C4-2B (cell line): Measurements from ENCODE around the gene SNTB2.
A peak's percentile ranks its signal among the peaks of the same experiment; 100 is the strongest.

Experiments used
- H3K27ac ChIP-seq: fragments of 450-650 bp; 2 replicates; pipeline ENCODE4 v1.5.1; 2017
- ZFX ChIP-seq: fragments of 450-650 bp; IDR thresholded peaks from 2 replicates; pipeline ENCODE4 v1.6.1; 2017
- TF ChIP-seq, protein P1 (sequence below): fragments of 450-650 bp; conservative IDR thresholded peaks from 2 replicates; pipeline ENCODE4 v1.5.1; 2017; ENCODE audit warnings: mild to moderate bottlenecking

SNTB2 gene

GRCh38 chr16:69301861-69302260 is 114.9 kb downstream of the SNTB2 start:
- no peak for TF ChIP-seq ZFX
- TF ChIP-seq, protein P1, sequence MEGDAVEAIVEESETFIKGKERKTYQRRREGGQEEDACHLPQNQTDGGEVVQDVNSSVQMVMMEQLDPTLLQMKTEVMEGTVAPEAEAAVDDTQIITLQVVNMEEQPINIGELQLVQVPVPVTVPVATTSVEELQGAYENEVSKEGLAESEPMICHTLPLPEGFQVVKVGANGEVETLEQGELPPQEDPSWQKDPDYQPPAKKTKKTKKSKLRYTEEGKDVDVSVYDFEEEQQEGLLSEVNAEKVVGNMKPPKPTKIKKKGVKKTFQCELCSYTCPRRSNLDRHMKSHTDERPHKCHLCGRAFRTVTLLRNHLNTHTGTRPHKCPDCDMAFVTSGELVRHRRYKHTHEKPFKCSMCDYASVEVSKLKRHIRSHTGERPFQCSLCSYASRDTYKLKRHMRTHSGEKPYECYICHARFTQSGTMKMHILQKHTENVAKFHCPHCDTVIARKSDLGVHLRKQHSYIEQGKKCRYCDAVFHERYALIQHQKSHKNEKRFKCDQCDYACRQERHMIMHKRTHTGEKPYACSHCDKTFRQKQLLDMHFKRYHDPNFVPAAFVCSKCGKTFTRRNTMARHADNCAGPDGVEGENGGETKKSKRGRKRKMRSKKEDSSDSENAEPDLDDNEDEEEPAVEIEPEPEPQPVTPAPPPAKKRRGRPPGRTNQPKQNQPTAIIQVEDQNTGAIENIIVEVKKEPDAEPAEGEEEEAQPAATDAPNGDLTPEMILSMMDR = no peak
- H3K27ac ChIP-seq = no peak overlapping the region

DNA sequence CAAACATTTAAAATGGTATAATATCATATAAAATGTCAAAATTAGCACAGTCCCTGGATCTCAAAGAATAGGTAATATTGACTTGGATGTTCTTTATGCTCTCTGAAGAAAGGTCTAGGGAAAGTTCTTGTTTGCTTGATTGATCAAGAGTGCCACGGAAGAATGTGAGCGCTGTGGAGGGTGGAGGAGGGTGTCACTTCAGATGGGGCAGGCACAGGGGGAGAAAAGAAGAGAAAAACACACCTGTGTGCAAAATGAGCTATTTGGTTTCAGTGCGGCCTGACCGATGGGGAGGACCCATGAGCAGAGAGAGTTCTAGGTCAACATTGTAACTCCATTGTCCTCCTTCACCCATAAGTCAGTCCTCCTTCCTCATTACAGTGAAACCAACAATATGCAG is 115.3 kb downstream of the SNTB2 start:
- TF ChIP-seq ZFX = no peak
- TF ChIP-seq, protein P1 = no peak
- H3K27ac ChIP-seq = no peak overlapping the region

GRCh38 chr16:69306031-69306430 is 119.1 kb downstream of the SNTB2 start:
- no peak overlapping the region for H3K27ac ChIP-seq
- TF ChIP-seq, protein P1 = no peak
- TF ChIP-seq ZFX = no peak

DNA sequence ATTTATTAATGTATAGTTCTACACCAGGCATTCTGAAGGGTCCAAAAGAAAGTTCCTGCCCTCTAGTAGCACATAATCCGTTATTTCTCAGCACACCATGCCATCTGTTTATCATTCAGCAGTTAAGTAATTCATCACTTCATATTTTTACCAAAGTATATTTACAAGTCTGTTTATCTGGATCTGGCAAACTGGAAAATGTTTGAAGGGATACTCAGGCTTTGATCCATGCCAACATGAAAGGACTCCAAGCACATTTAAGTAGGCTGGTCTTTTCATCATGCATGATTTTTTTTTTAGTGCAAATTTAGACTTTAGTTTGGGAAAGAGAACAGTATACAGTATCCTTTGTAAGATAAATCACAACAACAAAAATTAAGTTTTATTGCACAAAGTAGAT is 120.1 kb downstream of the SNTB2 start:
- no peak overlapping the region for H3K27ac ChIP-seq
- TF ChIP-seq, protein P1 = no peak
- TF ChIP-seq ZFX = no peak

DNA sequence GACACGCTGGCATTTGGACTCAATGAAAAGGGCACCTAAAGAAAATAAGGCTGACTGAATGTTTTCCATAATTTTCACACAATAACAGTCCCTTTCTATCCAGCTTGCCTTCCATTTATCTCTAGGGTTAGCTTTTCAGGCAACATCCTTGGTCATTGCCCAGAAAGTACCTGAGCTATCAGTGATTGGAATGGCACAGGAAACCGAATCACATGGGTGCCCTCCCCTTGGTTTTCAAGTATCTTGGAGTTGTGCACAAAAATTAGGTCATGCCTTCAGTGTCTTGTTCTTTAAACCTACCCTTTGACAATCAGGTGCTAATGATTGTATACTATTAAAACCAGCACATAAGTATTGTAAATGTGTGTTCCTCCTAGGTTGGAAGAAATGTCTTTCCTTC is 120.9 kb downstream of the SNTB2 start:
- no peak for TF ChIP-seq ZFX
- TF ChIP-seq, protein P1 = no peak
- no peak overlapping the region for H3K27ac ChIP-seq

- TF ChIP-seq ZFX = no peak
- TF ChIP-seq, protein P1 = no peak
- H3K27ac ChIP-seq = no peak overlapping the region
These were observed 122.4 kb downstream of the SNTB2 start for GRCh38 chr16:69309316-69309715.

GRCh38 chr16:69310653-69311532 is 123.9 kb downstream of the SNTB2 start, which contains the start of gene VPS4A:
VPS4A (plus strand) TSS chr16:69311350; CDS start chr16:69311512, 162 bp downstream.
- peak within 1 kb of the TSS; percentile 94 for H3K27ac ChIP-seq

More at GRCh38 chr16:69310653-69311532, 123.9 kb downstream of the SNTB2 start, which contains the start of gene VPS4A:
- TF ChIP-seq, protein P1 = peak; percentile 94
- TF ChIP-seq ZFX = no peak
